ENCODE results near the gene GLRX. TPM values are rescaled to one million over a fixed set of nuclear protein-coding genes. Genes with fewer than 3 reads are reported as not detected.

The GLRX gene
- polyA plus RNA-seq, 1 donor (not counting 4 experiments of a cell fraction or from before 2014, with no cell fraction given), result 15.6 TPM

DNA sequence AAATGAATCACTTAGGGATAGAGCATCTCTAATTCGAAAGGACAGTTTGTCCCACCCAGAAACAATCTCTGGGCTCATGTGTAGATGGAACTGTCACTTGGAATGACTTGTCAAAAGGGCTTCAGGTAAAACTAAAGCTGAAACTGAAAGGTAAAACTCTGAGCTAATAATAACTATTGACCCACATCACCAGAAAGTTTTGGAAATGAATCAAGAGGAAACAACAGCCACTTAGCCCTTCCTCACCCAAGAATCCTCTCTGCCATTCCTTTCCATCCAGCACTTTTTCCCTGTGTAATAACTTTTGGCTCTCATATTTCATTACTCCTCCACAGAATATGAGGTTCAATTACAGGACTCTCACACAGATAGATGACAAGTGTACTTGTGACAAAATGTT lies 14.0 kb upstream of the GLRX start:
- no peak for DNase-seq (ENCODE audit: low read depth, low spot score)
- H3K4me3 ChIP-seq (ENCODE audit: control insufficient read depth in 2 of 3, extremely low read depth in 1 of 3, insufficient read depth in 2 of 3, low read depth in 1 of 3, low read length in 3 of 3), result no peak overlapping the region
- no peak overlapping the region for H3K9ac ChIP-seq (ENCODE audit: control insufficient read depth, extremely low read depth, insufficient read depth, low read length)
- H3K27me3 ChIP-seq (ENCODE audit: control insufficient read depth, extremely low read depth, insufficient read depth, low read length), result no peaks in the 10 kb centered on the region
- no peak for FAIRE-seq
- no peaks in the 10 kb centered on the region for H3K9me1 ChIP-seq (ENCODE audit: control insufficient read depth, extremely low read depth, insufficient read depth, low read length)
- peaks cover 8% of the 10 kb centered on the region for H3K4me1 ChIP-seq (ENCODE audit: control insufficient read depth, extremely low read depth, insufficient read depth, low read length)
- no peak overlapping the region for H2AFZ ChIP-seq (ENCODE audit: control insufficient read depth, low read length)
- H3K36me3 ChIP-seq (ENCODE audit: control insufficient read depth in 2 of 2, extremely low read depth in 1 of 2, insufficient read depth in 2 of 2, low read length in 2 of 2), result no peaks in the 10 kb centered on the region
- H4K20me1 ChIP-seq (ENCODE audit: control insufficient read depth, extremely low read depth, insufficient read depth, low read length), result no peaks in the 10 kb centered on the region
- no peaks in the 10 kb centered on the region for H3K9me3 ChIP-seq (ENCODE audit: control insufficient read depth, low read depth, low read length)
- H3K27ac ChIP-seq (ENCODE audit: control insufficient read depth, insufficient read depth, low read length), result no peak overlapping the region
- H3K4me2 ChIP-seq (ENCODE audit: control insufficient read depth, extremely low read depth, insufficient read depth, low read depth, low read length), result no peak overlapping the region
- dilution Hi-C loops (cut with MboI; ENCODE audit: extremely low pct_ligation_motif_present, low sequenced_read_pairs), result no loop called here
- TF ChIP-seq EZH2 (IDR thresholded peaks at IDR 0.05; ENCODE audit: low read length), result no peak
- TF ChIP-seq, protein P1, sequence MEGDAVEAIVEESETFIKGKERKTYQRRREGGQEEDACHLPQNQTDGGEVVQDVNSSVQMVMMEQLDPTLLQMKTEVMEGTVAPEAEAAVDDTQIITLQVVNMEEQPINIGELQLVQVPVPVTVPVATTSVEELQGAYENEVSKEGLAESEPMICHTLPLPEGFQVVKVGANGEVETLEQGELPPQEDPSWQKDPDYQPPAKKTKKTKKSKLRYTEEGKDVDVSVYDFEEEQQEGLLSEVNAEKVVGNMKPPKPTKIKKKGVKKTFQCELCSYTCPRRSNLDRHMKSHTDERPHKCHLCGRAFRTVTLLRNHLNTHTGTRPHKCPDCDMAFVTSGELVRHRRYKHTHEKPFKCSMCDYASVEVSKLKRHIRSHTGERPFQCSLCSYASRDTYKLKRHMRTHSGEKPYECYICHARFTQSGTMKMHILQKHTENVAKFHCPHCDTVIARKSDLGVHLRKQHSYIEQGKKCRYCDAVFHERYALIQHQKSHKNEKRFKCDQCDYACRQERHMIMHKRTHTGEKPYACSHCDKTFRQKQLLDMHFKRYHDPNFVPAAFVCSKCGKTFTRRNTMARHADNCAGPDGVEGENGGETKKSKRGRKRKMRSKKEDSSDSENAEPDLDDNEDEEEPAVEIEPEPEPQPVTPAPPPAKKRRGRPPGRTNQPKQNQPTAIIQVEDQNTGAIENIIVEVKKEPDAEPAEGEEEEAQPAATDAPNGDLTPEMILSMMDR (optimal IDR thresholded peaks at IDR 0.05 in 1 of 3, IDR thresholded peaks at IDR 0.05 in 1 of 3, conservative IDR thresholded peaks at IDR 0.05 in 1 of 3; ENCODE audit: extremely low read depth in 1 of 3, insufficient read depth in 2 of 3, low read length in 3 of 3), result no peak
- H3K79me2 ChIP-seq (ENCODE audit: control insufficient read depth, insufficient read depth, low read length), result no peaks in the 10 kb centered on the region

DNA sequence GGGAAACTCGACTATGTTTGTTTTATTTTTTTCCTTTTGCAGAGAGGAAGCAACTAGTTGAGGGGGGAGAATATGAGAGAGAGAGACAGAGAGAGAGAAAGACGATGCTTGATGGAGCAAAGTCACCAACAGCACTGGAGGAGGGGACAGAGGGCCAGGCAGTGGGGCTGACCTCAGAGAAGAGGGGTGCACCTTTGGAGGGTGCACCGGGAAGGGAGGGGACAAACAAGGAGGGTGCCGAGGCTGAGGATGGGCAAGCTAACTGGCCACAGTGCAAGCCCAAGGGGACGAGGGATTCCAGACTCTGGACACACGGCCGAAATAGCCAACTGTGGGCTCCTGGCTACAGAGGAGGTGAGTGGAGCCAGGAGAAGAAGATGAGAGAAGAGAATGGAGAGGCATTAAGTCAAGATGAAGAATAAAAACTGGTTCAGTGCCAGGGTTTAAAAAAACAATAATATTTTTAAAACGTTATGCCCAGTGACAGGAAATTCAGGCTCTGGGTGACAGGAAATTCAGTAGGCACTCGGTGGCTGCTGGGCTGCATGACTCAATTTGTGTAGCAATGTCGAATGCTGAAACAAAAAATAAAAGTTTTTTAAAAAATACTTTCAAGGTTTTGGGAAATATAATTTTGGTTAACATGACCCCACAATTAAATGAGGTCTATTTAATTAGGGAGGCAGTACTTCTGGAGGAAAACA lies 13.3 kb upstream of the GLRX start:
- FAIRE-seq (no peak), DNase-seq (ENCODE audit: low read depth, low spot score) (no peak)
- Histone ChIP-seq H4K20me1 (ENCODE audit: control insufficient read depth, extremely low read depth, insufficient read depth, low read length) (no peaks in the 10 kb centered on the region), H3K36me3 (ENCODE audit: control insufficient read depth in 2 of 2, extremely low read depth in 1 of 2, insufficient read depth in 2 of 2, low read length in 2 of 2) (no peaks in the 10 kb centered on the region), H3K4me3 (ENCODE audit: control insufficient read depth in 2 of 3, extremely low read depth in 1 of 3, insufficient read depth in 2 of 3, low read depth in 1 of 3, low read length in 3 of 3) (no peak overlapping the region), H2AFZ (ENCODE audit: control insufficient read depth, low read length) (no peak overlapping the region), H3K4me2 (ENCODE audit: control insufficient read depth, extremely low read depth, insufficient read depth, low read depth, low read length) (no peak overlapping the region), H3K79me2 (ENCODE audit: control insufficient read depth, insufficient read depth, low read length) (no peaks in the 10 kb centered on the region), H3K9ac (ENCODE audit: control insufficient read depth, extremely low read depth, insufficient read depth, low read length) (no peak overlapping the region), H3K9me3 (ENCODE audit: control insufficient read depth, low read depth, low read length) (no peaks in the 10 kb centered on the region), H3K27me3 (ENCODE audit: control insufficient read depth, extremely low read depth, insufficient read depth, low read length) (no peaks in the 10 kb centered on the region), H3K27ac (ENCODE audit: control insufficient read depth, insufficient read depth, low read length) (no peak overlapping the region), H3K9me1 (ENCODE audit: control insufficient read depth, extremely low read depth, insufficient read depth, low read length) (no peaks in the 10 kb centered on the region), H3K4me1 (ENCODE audit: control insufficient read depth, extremely low read depth, insufficient read depth, low read length) (peaks cover 8% of the 10 kb centered on the region)
- dilution Hi-C loops (cut with MboI; ENCODE audit: extremely low pct_ligation_motif_present, low sequenced_read_pairs), result no loop called here
- TF ChIP-seq, protein P1 (optimal IDR thresholded peaks at IDR 0.05 in 1 of 3, IDR thresholded peaks at IDR 0.05 in 1 of 3, conservative IDR thresholded peaks at IDR 0.05 in 1 of 3; ENCODE audit: extremely low read depth in 1 of 3, insufficient read depth in 2 of 3, low read length in 3 of 3), result no peak
- TF ChIP-seq EZH2 (IDR thresholded peaks at IDR 0.05; ENCODE audit: low read length), result no peak
